Endothelial cell of umbilical vein (primary cell): ENCODE results near the gene OR2C1. TPM values are rescaled to one million over a fixed set of nuclear protein-coding genes. Genes with fewer than 3 reads are reported as not detected.

Experiments
- BruUV-seq: library from RNA; stranded (reverse); fragments of 400-500 nt; replicated peaks from 2 replicates; lab custom pipeline; 2021; lab: Mats Ljungman, UMichigan
- CTCF ChIA-PET: fragments of 300-600, 350-600 bp; sonication (Branson Sonifier 250); formaldehyde crosslinking; loops from one replicate; lab custom pipeline; 2021; ENCODE audit warnings: antibody characterized with exemption, inconsistent platforms; lab: Charles Lee
- POLR2A ChIA-PET: fragments of 300-600, 350-600 bp; sonication (Branson Sonifier 250); formaldehyde crosslinking; loops from one replicate; lab custom pipeline; 2021; ENCODE audit warnings: antibody characterized with exemption, inconsistent platforms; lab: Charles Lee
- DNase-seq: peaks from one replicate; pipeline ENCODE4 v3.0.0-alpha.2; 2011; ENCODE audit warnings: low read depth, low spot score
- FAIRE-seq: peaks from 2 replicates; lab custom pipeline; 2011; peaks lifted over from hg19 to GRCh38; lab: Jason Lieb, UNC
- H2AFZ ChIP-seq: 2 replicates; pipeline ENCODE4 v1.6.0; 2012; ENCODE audit warnings: low read depth, low read length, control low read depth, inconsistent platforms
- H3K27ac ChIP-seq: 2 replicates; pipeline ENCODE4 v1.5.1; 2011; ENCODE audit warnings: low read depth, mild to moderate bottlenecking, control low read depth, low read length, moderate library complexity; ENCODE audit not compliant: insufficient read depth
- H3K27me3 ChIP-seq, 2 experiments: 2 replicates each; pipeline versions ENCODE4 v1.6.0 to v1.6.1; 2011; ENCODE audit warnings: low read length in 2 of 2, mixed read lengths in 1 of 2; ENCODE audit not compliant: control insufficient read depth in 2 of 2, insufficient read depth in 2 of 2
- H3K36me3 ChIP-seq, 2 experiments: 2 replicates in 1 of 2; 3 replicates in 1 of 2; pipeline ENCODE4 v1.5.1; 2011; ENCODE audit warnings: low read length in 2 of 2, mild to moderate bottlenecking in 1 of 2, moderate library complexity in 1 of 2; ENCODE audit not compliant: control insufficient read depth in 2 of 2, insufficient read depth in 2 of 2; ENCODE audit errors: extremely low read depth in 1 of 2
- H3K4me1 ChIP-seq: 3 replicates; pipeline ENCODE4 v1.5.1; 2011; ENCODE audit warnings: mild to moderate bottlenecking, low read length; ENCODE audit not compliant: control insufficient read depth, insufficient read depth; ENCODE audit errors: extremely low read depth
- H3K4me2 ChIP-seq: 2 replicates; pipeline ENCODE4 v1.6.1; 2011; ENCODE audit warnings: low read length, control low read depth, mixed read lengths; ENCODE audit not compliant: insufficient read depth
- H3K4me3 ChIP-seq, 3 experiments: fragments of 200-600 bp in 1 of 3; sonication (generic), shearing (Covaris generic) in 1 of 3; replicated peaks in 1 of 3; 2 replicates each; pipeline ENCODE4 v1.5.1; 2011 to 2016; ENCODE audit warnings: control low read depth in 3 of 3, low read length in 3 of 3, mild to moderate bottlenecking in 2 of 3, inconsistent platforms in 1 of 3, low read depth in 1 of 3, moderate library complexity in 1 of 3; ENCODE audit not compliant: insufficient read depth in 1 of 3
- H3K79me2 ChIP-seq: 2 replicates; pipeline ENCODE4 v1.6.0; 2012; ENCODE audit warnings: low read length, inconsistent platforms; ENCODE audit not compliant: control insufficient read depth, insufficient read depth
- H3K9ac ChIP-seq: replicated peaks from 2 replicates; pipeline ENCODE3; 2011; ENCODE audit warnings: low read length, control low read depth; ENCODE audit not compliant: insufficient read depth; ENCODE audit errors: extremely low read depth
- H3K9me1 ChIP-seq: replicated peaks from 3 replicates; pipeline ENCODE4 v1.6.0; 2011; ENCODE audit warnings: mild to moderate bottlenecking, low read length; ENCODE audit not compliant: control insufficient read depth, insufficient read depth; ENCODE audit errors: extremely low read depth
- H3K9me3 ChIP-seq: replicated peaks from 2 replicates; pipeline ENCODE4 v1.5.1; 2012; ENCODE audit warnings: low read length, inconsistent platforms; ENCODE audit not compliant: control insufficient read depth, insufficient read depth
- H4K20me1 ChIP-seq: replicated peaks from 2 replicates; pipeline ENCODE3; 2011; ENCODE audit warnings: mild to moderate bottlenecking, low read length; ENCODE audit not compliant: control insufficient read depth, insufficient read depth; ENCODE audit errors: extremely low read depth
- CTCF ChIP-seq, 2 donors: IDR thresholded peaks; 1 replicate in 1 of 2; 2 replicates in 1 of 2; pipeline ENCODE4 v1.5.1; 2011; ENCODE audit warnings: low read length in 2 of 2, mild to moderate bottlenecking in 2 of 2, moderate library complexity in 2 of 2, control low read depth in 1 of 2, inconsistent platforms in 1 of 2, low read depth in 1 of 2; ENCODE audit not compliant: insufficient read depth in 1 of 2; ENCODE audit errors: extremely low read depth in 1 of 2
- EZH2 ChIP-seq: IDR thresholded peaks from 2 replicates; pipeline ENCODE4 v1.6.1; 2012; ENCODE audit warnings: borderline replicate concordance, low read depth, mild to moderate bottlenecking, moderate library complexity, low read length, inconsistent platforms; ENCODE audit not compliant: severe bottlenecking
- FOS ChIP-seq: IDR thresholded peaks from 2 replicates; pipeline ENCODE4 v1.6.1; 2011; ENCODE audit warnings: mild to moderate bottlenecking, low read length, moderate library complexity, borderline replicate concordance; ENCODE audit not compliant: insufficient read depth
- GATA2 ChIP-seq: IDR thresholded peaks from 2 replicates; pipeline ENCODE4 v1.7.0; 2011; ENCODE audit warnings: low read depth, mild to moderate bottlenecking, moderate library complexity, mixed read lengths, low read length; ENCODE audit not compliant: insufficient read length, insufficient read depth
- JUN ChIP-seq: IDR thresholded peaks from 2 replicates; pipeline ENCODE4 v1.6.1; 2011; ENCODE audit warnings: borderline replicate concordance, low read depth; ENCODE audit not compliant: insufficient read length, insufficient read depth
- MAX ChIP-seq: IDR thresholded peaks from 2 replicates; pipeline ENCODE4 v1.6.1; 2011; ENCODE audit not compliant: insufficient read depth, insufficient read length
- MYC ChIP-seq: IDR thresholded peaks from one replicate; pipeline ENCODE4 v1.6.1; 2011; ENCODE audit warnings: mild to moderate bottlenecking, low read depth, low read length
- POLR2A ChIP-seq: IDR thresholded peaks from 2 replicates; pipeline ENCODE4 v1.6.1; 2012; ENCODE audit warnings: low read depth, mild to moderate bottlenecking, control low read depth, low read length
- POLR2AphosphoS5 ChIP-seq: IDR thresholded peaks from 2 replicates; pipeline ENCODE4 v1.6.1; 2012; ENCODE audit warnings: low read depth, mild to moderate bottlenecking, control low read depth, low read length, moderate library complexity; ENCODE audit not compliant: insufficient read depth
- dilution Hi-C: fragments of 300-500 bp; cut with MboI; formaldehyde crosslinking; loops from one replicate; pipeline ENCODE4 v1.15.0; 2019; ENCODE audit warnings: low sequenced_read_pairs; ENCODE audit not compliant: extremely low pct_ligation_motif_present
- intact Hi-C: fragments of 100-400 bp; cut with micrococcal nuclease; formaldehyde crosslinking; loops from one replicate; pipeline ENCODE4 v1.10.0; 2022
- polyA plus RNA-seq, 4 experiments: library from polyadenylated mRNA; depleted of rRNA in 3 of 4; stranded (reverse) in 3 of 4; unstranded in 1 of 4; fragments of >200 nt; gene quantifications; 2 replicates each; pipeline versions ENCODE4 v1.2.1 to v1.2.3, GENCODE V29; 2011 to 2012; ENCODE audit warnings: missing spikeins in 1 of 4
- total RNA-seq: library from RNA; stranded (reverse); gene quantifications from 2 replicates; pipeline ENCODE4 v1.2.3, GENCODE V29; 2021

Gene OR2C1
- total and polyA plus RNA-seq, 2 donors (not counting 3 experiments of a cell fraction or from before 2014, with no cell fraction given): not detected

- FAIRE-seq (no peak), DNase-seq (peak; percentile 29)
- no peak overlapping the region for H2AFZ ChIP-seq
- intact Hi-C loops: no loop called here
- peaks cover 28% of the 10 kb centered on the region for H3K9me3 ChIP-seq
- H3K79me2 ChIP-seq: no peaks in the 10 kb centered on the region
- H3K4me1 ChIP-seq: no peaks in the 10 kb centered on the region
- no peak overlapping the region for H3K27ac ChIP-seq
- no peak overlapping the region for H3K4me3 ChIP-seq
- no peak for TF ChIP-seq EZH2
- TF ChIP-seq GATA2: no peak
- TF ChIP-seq POLR2A: no peak
- no peak for TF ChIP-seq MYC
- TF ChIP-seq FOS: no peak
- TF ChIP-seq CTCF (IDR thresholded peaks at IDR 0.05; ENCODE audit: extremely low read depth in 1 of 2, insufficient read depth in 1 of 2, low read depth in 1 of 2, low read length in 2 of 2): no peak
- TF ChIP-seq JUN: no peak
- no peak for TF ChIP-seq MAX
- TF ChIP-seq POLR2AphosphoS5: no peak
- dilution Hi-C loops: no loop called here
- H3K4me2 ChIP-seq: no peak overlapping the region
- H3K9me1 ChIP-seq: no peaks in the 10 kb centered on the region
- ChIA-PET POLR2A (no interaction called here), CTCF (no interaction called here)
- no peaks in the 10 kb centered on the region for H4K20me1 ChIP-seq
- H3K9ac ChIP-seq: no peak overlapping the region
- no peaks in the 10 kb centered on the region for H3K27me3 ChIP-seq
- BruUV-seq: TSS peak; percentile 5
- H3K36me3 ChIP-seq: peaks cover 3 to 17% of the 10 kb centered on the region in 2 experiments
Observed at GRCh38 chr16:3317315-3317999, 38.2 kb upstream of the OR2C1 start.
